Measurements from ENCODE around the gene CADM1. TPM values are rescaled to one million over a fixed set of nuclear protein-coding genes. Genes with fewer than 3 reads are reported as not detected.

The CADM1 gene
- 70.2 TPM for polyA plus RNA-seq (2013, experiment 1 of 2)
- 74.4 TPM for polyA plus RNA-seq (2013, experiment 2 of 2)

- Histone ChIP-seq H3K27ac (replicated peaks; ENCODE audit: low read length) (peak within 1 kb of the TSS; percentile 95), H3K9ac (ENCODE audit: low read depth, low read length, poor library complexity) (peak within 1 kb of the TSS; percentile 96), H3K14ac (ENCODE audit: low read length) (peak within 1 kb of the TSS; percentile 86), H2BK120ac (ENCODE audit: low read depth, low read length) (peak within 1 kb of the TSS; percentile 25), H2BK5ac (ENCODE audit: low read length) (peak within 1 kb of the TSS; percentile 84), H3K4me3 (ENCODE audit: low read length in 2 of 2) (peak within 1 kb of the TSS; percentile 73 to 94), H3K4me2 (ENCODE audit: insufficient read depth, low read length, poor library complexity, severe bottlenecking) (peak within 1 kb of the TSS; percentile 89), H2BK15ac (ENCODE audit: low read length) (peak within 1 kb of the TSS; percentile 82), H4K8ac (ENCODE audit: low read depth, low read length) (no peak within 1 kb of the TSS), H3K9me3 (replicated peaks in 1 of 2; ENCODE audit: control insufficient read depth in 2 of 2, insufficient read depth in 1 of 2, low read depth in 1 of 2, low read length in 2 of 2) (no peaks in the 10 kb centered on the region), H3K4ac (ENCODE audit: low read length) (peak within 1 kb of the TSS; percentile 17), H3K18ac (ENCODE audit: low read length) (peak within 1 kb of the TSS; percentile 97), H4K91ac (ENCODE audit: low read depth, low read length, poor library complexity) (no peak within 1 kb of the TSS), H3K4me1 (ENCODE audit: control insufficient read depth in 2 of 2, insufficient read depth in 1 of 2, low read depth in 1 of 2, low read length in 2 of 2) (peaks cover 11 to 15% of the 10 kb centered on the region in 2 donors), H3K23ac (ENCODE audit: low read depth, low read length, poor library complexity) (peak within 1 kb of the TSS; percentile 95), H2AFZ (ENCODE audit: low read length) (peak within 1 kb of the TSS; percentile 98), H3K27me3 (ENCODE audit: control insufficient read depth in 3 of 3, insufficient read depth in 3 of 3, low read depth in 1 of 3, low read length in 3 of 3) (peaks cover 0 to 38% (median 0%) of the 10 kb centered on the region in 3 experiments), H2AK5ac (ENCODE audit: low read depth, low read length) (peak within 1 kb of the TSS; percentile 70), H3K79me1 (ENCODE audit: low read depth, low read length) (no peaks in the 10 kb centered on the region), H3K36me3 (replicated peaks in 1 of 2; ENCODE audit: control insufficient read depth in 2 of 2, insufficient read depth in 2 of 2, low read length in 2 of 2) (no peaks in the 10 kb centered on the region), H2BK12ac (ENCODE audit: low read length) (no peak within 1 kb of the TSS)
- no CpG with 5 or more reads among the region's 76 CpGs for WGBS, 2 donors (ENCODE audit: extremely low coverage in 2 of 2, insufficient read length in 2 of 2, insufficient replicate concordance in 1 of 2)
- DNase-seq (ENCODE audit: low spot score): peak; percentile 97
Measured at GRCh38 chr11:115504276-115505158, at the start of gene CADM1. Gene CADM1, minus strand, starts transcription at chr11:115504415.

- Histone ChIP-seq H2BK15ac (ENCODE audit: low read length) (no peak overlapping the region), H2BK120ac (ENCODE audit: low read depth, low read length) (no peak overlapping the region), H3K4me1 (ENCODE audit: control insufficient read depth in 2 of 2, insufficient read depth in 1 of 2, low read depth in 1 of 2, low read length in 2 of 2) (peaks cover 0 to 21% of the 10 kb centered on the region in 2 donors), H3K36me3 (replicated peaks in 1 of 2; ENCODE audit: control insufficient read depth in 2 of 2, insufficient read depth in 2 of 2, low read length in 2 of 2) (no peaks in the 10 kb centered on the region), H3K27ac (replicated peaks; ENCODE audit: low read length) (no peak overlapping the region), H3K14ac (ENCODE audit: low read length) (no peak overlapping the region), H3K23ac (ENCODE audit: low read depth, low read length, poor library complexity) (no peak overlapping the region), H3K4me2 (ENCODE audit: insufficient read depth, low read length, poor library complexity, severe bottlenecking) (no peak overlapping the region), H2AK5ac (ENCODE audit: low read depth, low read length) (no peak overlapping the region), H4K8ac (ENCODE audit: low read depth, low read length) (no peak overlapping the region), H2BK5ac (ENCODE audit: low read length) (no peak overlapping the region), H3K79me1 (ENCODE audit: low read depth, low read length) (no peaks in the 10 kb centered on the region), H3K9me3 (replicated peaks in 1 of 2; ENCODE audit: control insufficient read depth in 2 of 2, insufficient read depth in 1 of 2, low read depth in 1 of 2, low read length in 2 of 2) (no peaks in the 10 kb centered on the region), H3K4ac (ENCODE audit: low read length) (no peak overlapping the region), H3K4me3 (ENCODE audit: low read length in 2 of 2) (no peak overlapping the region), H3K9ac (ENCODE audit: low read depth, low read length, poor library complexity) (no peak overlapping the region), H3K27me3 (ENCODE audit: control insufficient read depth in 3 of 3, insufficient read depth in 3 of 3, low read depth in 1 of 3, low read length in 3 of 3) (peaks cover 0 to 10% (median 0%) of the 10 kb centered on the region in 3 experiments), H4K91ac (ENCODE audit: low read depth, low read length, poor library complexity) (no peak overlapping the region), H3K18ac (ENCODE audit: low read length) (no peak overlapping the region), H2BK12ac (ENCODE audit: low read length) (no peak overlapping the region), H2AFZ (ENCODE audit: low read length) (no peak overlapping the region)
- DNase-seq (ENCODE audit: low spot score): no peak
- no CpG with 5 or more reads among the region's 15 CpGs for WGBS, 2 donors (ENCODE audit: extremely low coverage in 2 of 2, insufficient read length in 2 of 2, insufficient replicate concordance in 1 of 2)
Measured at GRCh38 chr11:115552773-115553438, 48.7 kb upstream of the CADM1 start.

GRCh38 chr11:115552151-115552772, 48.0 kb upstream of the CADM1 start:
- Histone ChIP-seq H3K79me1 (ENCODE audit: low read depth, low read length) (no peaks in the 10 kb centered on the region), H3K36me3 (replicated peaks in 1 of 2; ENCODE audit: control insufficient read depth in 2 of 2, insufficient read depth in 2 of 2, low read length in 2 of 2) (no peaks in the 10 kb centered on the region), H2BK12ac (ENCODE audit: low read length) (no peak overlapping the region), H4K91ac (ENCODE audit: low read depth, low read length, poor library complexity) (no peak overlapping the region), H2BK5ac (ENCODE audit: low read length) (no peak overlapping the region), H3K18ac (ENCODE audit: low read length) (no peak overlapping the region), H3K4ac (ENCODE audit: low read length) (no peak overlapping the region), H2BK15ac (ENCODE audit: low read length) (no peak overlapping the region), H3K27ac (replicated peaks; ENCODE audit: low read length) (no peak overlapping the region), H2BK120ac (ENCODE audit: low read depth, low read length) (no peak overlapping the region), H3K14ac (ENCODE audit: low read length) (no peak overlapping the region), H3K4me2 (ENCODE audit: insufficient read depth, low read length, poor library complexity, severe bottlenecking) (no peak overlapping the region), H2AFZ (ENCODE audit: low read length) (no peak overlapping the region), H4K8ac (ENCODE audit: low read depth, low read length) (no peak overlapping the region), H3K4me3 (ENCODE audit: low read length in 2 of 2) (no peak overlapping the region), H3K23ac (ENCODE audit: low read depth, low read length, poor library complexity) (no peak overlapping the region), H3K4me1 (ENCODE audit: control insufficient read depth in 2 of 2, insufficient read depth in 1 of 2, low read depth in 1 of 2, low read length in 2 of 2) (peaks cover 0 to 18% of the 10 kb centered on the region in 2 donors), H3K9ac (ENCODE audit: low read depth, low read length, poor library complexity) (no peak overlapping the region), H3K27me3 (ENCODE audit: control insufficient read depth in 3 of 3, insufficient read depth in 3 of 3, low read depth in 1 of 3, low read length in 3 of 3) (peaks cover 0 to 10% (median 0%) of the 10 kb centered on the region in 3 experiments), H2AK5ac (ENCODE audit: low read depth, low read length) (no peak overlapping the region), H3K9me3 (replicated peaks in 1 of 2; ENCODE audit: control insufficient read depth in 2 of 2, insufficient read depth in 1 of 2, low read depth in 1 of 2, low read length in 2 of 2) (no peaks in the 10 kb centered on the region)
- no CpG with 5 or more reads among the region's 7 CpGs for WGBS, 2 donors (ENCODE audit: extremely low coverage in 2 of 2, insufficient read length in 2 of 2, insufficient replicate concordance in 1 of 2)
- no peak for DNase-seq (ENCODE audit: low spot score)

Data from neuronal stem cell (in vitro differentiated cells).